Raji (cell line): ENCODE results near the gene F11R.

Experiments
- POLR2A ChIP-seq: IDR thresholded peaks from 2 replicates; pipeline ENCODE4 v1.6.1; 2011; ENCODE audit warnings: low read depth, low read length, control low read depth; ENCODE audit not compliant: insufficient read depth

The F11R gene

GRCh38 chr1:160953030-160953429, 67.9 kb downstream of the F11R start:
- no peak for TF ChIP-seq POLR2A

GRCh38 chr1:160952129-160952510, 68.8 kb downstream of the F11R start:
- TF ChIP-seq POLR2A: no peak

- TF ChIP-seq POLR2A: no peak
These were observed 69.4 kb downstream of the F11R start for GRCh38 chr1:160951443-160952128.

GRCh38 chr1:160950657-160951056, 70.3 kb downstream of the F11R start:
- TF ChIP-seq POLR2A: no peak

- no peak for TF ChIP-seq POLR2A
These were observed 71.1 kb downstream of the F11R start for GRCh38 chr1:160949881-160950280.
